Body of pancreas (tissue), 4 donors: ENCODE data around the gene RELA.

Experiments used
- POLR2A ChIP-seq, 3 donors: fragments of 450-650 bp; IDR thresholded peaks; one replicate each; pipeline ENCODE4 v1.6.1; 2016; ENCODE audit warnings: antibody characterized with exemption in 3 of 3, mild to moderate bottlenecking in 2 of 3
- TF ChIP-seq, protein P1 (sequence below), 7 experiments: fragments of 450-650 bp in 4 of 7; fragments of 200-600 bp in 3 of 7; sonication (generic) in 3 of 7; IDR thresholded peaks; one replicate each; pipeline ENCODE4 v1.5.1; 2016 to 2019; ENCODE audit warnings: antibody characterized with exemption in 7 of 7

DNA sequence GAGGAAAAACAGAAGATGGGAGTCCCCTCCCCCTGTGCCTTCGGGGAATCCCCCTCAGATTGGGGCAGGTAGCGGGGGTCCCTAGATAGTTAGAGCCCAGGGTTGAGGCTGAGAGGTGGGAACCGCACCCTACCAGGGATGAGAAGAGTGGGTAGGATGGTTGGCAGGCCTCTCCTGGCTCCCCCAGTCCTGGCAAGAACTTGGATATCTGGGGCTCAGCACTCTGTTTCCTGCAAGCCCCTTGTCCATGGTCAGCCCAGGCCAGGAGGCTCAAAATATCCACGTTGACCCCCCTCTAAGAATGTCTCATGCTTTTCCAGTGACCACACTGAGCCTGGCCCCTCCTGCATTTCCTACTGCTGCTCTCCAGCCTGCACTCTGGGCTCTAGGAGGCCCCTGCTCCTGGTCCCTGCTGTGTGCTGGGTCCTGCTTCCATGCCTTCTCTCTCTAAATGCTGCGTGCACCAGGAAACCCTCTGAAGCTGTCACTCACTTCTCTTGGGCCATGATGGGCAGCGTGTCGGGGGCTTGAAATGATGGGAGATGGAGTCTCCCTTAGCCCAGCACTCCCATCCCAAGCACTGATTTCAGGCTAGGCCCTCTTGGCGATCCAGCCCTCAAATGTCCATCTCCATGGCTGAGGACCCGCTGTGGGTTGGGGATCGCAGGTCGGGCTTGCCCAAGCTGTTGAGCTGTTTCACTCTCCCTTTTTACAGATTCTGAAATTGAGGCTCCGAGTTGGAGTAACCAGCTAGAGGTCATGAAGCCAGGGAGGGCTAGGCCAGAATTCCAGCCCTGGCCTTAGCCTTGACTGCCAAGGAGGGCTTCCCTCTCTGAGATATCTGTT is 50.7 kb downstream of the RELA start:
- no peak for TF ChIP-seq POLR2A (IDR thresholded peaks at IDR 0.05)
- TF ChIP-seq, protein P1, sequence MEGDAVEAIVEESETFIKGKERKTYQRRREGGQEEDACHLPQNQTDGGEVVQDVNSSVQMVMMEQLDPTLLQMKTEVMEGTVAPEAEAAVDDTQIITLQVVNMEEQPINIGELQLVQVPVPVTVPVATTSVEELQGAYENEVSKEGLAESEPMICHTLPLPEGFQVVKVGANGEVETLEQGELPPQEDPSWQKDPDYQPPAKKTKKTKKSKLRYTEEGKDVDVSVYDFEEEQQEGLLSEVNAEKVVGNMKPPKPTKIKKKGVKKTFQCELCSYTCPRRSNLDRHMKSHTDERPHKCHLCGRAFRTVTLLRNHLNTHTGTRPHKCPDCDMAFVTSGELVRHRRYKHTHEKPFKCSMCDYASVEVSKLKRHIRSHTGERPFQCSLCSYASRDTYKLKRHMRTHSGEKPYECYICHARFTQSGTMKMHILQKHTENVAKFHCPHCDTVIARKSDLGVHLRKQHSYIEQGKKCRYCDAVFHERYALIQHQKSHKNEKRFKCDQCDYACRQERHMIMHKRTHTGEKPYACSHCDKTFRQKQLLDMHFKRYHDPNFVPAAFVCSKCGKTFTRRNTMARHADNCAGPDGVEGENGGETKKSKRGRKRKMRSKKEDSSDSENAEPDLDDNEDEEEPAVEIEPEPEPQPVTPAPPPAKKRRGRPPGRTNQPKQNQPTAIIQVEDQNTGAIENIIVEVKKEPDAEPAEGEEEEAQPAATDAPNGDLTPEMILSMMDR (IDR thresholded peaks at IDR 0.05), result no peak
